HS-5 (cell line): ENCODE data around the gene PITPNM1.
A peak's percentile ranks its signal among the peaks of the same experiment; 100 is the strongest.
"Not testable (repeated sequence)": the region's sequence is repeated elsewhere in the genome, so short reads cannot be mapped to it uniquely, and the experiment has no call there.

ENCODE experiments used
- DNase-seq: peaks from one replicate; pipeline ENCODE4 v3.0.0-alpha.2; 2012; ENCODE audit warnings: low read depth

Gene PITPNM1

DNA sequence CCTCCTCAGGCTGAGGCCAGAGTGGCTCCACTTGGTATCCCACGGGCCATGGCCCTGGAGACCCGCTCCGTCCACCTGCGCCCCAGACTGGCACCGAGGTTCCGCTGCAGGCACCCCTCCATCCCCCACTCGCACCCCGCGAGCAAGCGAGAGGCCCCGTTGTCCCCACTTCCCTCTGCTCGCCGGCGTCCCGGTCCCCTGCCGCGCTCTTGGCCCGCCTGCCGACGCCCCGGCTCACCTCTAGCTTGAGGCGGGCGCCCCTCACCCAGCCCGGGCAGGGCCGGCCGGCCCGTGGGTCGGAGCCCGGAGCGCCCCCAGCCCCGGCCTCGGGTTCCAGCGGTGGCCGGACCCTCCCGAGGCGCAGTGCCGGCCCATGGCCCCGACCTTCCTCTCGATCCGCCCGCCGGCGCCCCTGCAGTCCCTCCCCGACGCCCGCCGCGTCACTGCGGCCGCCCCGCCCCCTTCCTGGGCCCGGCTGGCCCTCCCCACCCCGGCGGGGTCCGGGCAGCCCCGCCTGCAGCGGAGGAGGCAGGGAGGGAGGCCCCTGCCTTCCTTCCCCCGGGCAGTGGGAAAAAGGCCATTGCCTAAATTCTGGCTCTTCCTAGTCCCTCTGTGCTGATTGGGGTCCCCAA lies at the start of gene PITPNM1:
TSS of gene PITPNM1 (minus strand) at position 414 of the 632 bp plus-strand sequence. CDS start 1,183 bp downstream, outside the sequence.
- no peak for DNase-seq

DNA sequence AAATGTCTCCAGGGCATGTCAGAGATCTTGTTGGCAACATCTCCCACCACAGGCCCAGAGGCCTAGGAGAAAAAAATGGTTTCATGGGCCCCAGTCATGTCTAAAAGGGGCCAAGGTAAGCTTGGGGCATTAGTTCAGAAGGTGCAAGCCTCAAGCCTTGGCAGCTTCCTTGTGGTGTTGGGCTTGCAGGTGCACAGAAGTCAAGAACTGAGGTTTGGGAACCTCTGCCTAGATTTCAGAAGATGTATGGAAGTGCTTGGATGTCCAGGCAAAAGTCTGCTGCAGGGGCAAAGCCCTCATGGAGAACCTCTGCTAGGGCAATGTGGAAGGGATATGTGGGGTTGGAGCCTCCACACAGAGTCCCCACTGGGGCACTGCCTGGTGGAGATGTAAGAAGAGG lies 46.5 kb upstream of the PITPNM1 start:
- DNase-seq, result not testable (repeated sequence)

DNA sequence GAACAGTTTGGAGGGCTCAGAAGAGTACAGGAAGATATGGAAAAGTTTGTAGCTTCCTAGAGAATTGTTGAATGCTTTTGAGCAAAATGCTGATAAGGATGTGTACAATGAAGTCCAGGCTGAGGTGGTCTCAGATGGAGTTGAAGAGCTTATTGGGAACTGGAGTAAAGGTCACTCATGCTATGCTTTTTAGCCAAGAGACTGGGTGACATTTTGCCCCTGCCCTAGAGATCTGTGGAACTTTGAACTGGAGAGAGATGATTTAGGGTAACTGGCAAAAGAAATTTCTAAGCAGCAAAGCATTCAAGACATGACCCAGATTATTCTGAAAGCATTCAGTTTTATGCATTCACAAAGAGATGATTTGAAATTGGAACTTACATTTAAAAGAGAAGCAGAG lies 46.0 kb upstream of the PITPNM1 start:
- no peak for DNase-seq

DNA sequence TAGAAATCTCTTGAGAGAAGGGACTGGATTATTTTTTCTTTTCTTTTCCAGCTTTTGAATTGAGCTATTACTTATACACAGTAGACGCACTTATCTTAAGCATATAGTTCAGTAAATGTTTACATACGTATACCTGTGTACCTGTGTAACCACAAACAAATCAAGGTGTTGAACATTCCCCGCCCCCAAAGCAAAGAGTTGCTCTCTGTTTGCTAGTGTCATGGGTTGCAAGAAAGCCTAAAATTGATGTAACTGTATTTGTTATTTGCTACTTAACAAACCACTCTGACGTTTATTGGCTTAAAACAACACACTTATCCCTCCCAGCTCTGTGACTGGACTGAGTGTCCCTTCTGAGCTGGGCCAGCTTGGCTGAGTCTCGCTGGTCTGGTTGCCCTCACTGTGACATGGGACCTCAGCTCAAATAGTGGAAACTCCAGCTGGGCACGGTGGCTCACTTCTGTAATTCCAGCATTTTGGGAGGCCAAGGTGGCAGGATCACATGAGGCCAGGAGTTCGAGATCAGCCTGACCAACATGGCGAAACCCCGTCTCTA lies 43.5 kb upstream of the PITPNM1 start:
- no peak for DNase-seq

DNA sequence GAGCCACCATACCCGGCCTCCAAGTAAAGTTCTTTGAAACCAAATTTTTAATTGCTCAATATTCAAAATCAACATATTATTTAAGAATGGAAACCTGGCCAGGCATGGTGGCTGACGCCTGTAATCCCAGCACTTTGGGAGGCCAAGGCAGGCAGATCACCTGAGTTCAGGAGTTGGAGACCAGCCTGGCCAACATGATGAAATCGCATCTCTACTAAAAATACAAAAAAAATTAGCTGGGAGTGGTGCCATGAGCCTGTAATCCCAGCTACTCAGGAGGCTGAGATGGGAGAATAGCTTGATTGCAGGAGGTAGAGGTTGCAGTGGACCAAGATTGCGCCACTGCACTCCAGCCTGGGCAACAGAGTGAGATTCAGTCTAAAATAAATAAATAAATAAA lies 42.9 kb upstream of the PITPNM1 start:
- DNase-seq, result not testable (repeated sequence)

DNA sequence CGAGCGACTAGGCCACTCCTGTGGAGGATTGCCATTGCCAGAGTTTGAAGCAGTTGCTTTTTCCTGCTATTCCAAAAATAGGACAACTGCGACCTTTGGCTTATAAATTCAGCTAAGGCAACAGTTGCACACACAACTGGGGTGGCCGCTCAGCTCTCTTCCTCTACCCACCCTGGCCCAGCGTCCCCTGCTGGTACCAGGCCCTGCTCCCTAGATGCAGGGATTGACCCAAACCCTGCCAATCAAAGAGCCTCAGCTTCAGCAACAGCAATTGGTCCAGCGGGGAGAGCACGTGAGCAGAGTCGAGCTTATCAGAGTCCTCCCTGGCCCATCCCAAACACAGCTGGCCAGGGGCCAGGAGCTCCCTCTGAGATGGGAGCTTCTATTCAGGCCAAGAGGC lies 40.1 kb upstream of the PITPNM1 start:
- DNase-seq, result no peak

DNA sequence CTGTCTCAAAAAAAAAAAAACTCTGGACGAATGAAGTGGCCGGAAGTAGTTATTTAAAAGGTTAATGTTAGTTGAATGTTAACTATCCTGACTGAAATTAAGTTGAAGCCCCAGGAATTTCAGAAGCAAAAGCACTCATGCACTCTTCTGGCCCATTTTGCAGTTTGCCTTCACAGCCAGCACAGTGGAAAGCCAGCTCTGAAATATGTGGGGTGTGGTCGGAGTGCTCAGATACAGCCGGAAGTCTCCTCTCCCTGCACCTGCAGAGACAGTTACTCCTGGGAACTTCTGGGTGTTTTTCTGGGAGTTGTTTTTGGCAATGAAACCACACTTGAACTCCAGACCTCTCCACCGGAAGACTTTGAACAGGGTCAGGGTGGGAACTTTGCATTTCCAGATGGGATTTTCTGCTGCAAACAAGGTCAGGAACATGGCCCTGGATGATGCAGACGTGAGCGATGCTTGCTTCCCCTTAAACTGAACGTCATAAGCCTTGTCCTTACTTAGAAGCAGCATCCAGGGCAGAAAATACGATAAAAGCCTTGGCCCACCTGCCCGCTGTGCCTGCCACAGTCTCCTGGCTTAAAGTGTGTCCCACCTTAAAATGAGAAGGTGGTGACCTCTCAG lies 39.6 kb upstream of the PITPNM1 start:
- DNase-seq, result no peak

DNA sequence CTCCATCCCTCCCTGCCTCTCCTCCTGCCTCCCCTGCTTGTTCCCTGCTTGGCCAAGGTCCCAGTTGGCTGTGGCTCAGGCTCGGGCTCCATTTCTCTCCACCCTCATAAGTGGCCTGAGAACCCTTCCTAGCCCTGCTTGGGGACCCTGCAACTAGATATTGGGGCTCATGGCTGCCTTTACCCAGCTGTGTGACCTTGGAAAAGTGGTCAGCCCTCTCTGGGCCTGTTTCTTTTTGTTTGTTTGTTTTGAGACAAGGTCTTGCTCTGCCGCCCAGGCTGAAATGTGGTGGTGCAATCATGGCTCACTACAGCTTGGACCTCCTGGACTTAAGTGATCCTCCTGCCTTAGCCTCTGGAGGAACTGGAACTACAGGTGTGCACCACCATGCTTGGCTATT lies 38.4 kb upstream of the PITPNM1 start:
- DNase-seq, result no peak

DNA sequence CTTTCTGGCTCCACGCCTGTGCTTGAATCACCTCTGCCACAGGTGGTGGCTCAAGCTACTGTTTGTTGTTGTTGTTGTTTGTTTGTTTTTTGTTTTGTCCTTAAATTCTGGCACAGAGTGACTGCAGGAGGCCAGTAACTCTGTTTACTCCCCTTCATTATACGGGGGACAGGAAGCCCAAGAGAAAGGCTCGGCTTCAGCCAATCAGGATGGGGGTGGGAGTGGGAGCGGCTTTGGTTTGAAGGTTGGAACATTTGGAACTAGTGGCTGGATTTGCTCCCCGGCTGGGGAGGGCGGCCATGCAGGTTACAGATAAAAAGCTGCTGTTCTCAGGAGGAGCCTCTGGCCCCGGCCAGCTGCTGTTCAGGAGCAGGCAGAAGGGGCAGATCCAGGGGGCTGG lies 37.8 kb upstream of the PITPNM1 start:
- DNase-seq, result no peak

DNA sequence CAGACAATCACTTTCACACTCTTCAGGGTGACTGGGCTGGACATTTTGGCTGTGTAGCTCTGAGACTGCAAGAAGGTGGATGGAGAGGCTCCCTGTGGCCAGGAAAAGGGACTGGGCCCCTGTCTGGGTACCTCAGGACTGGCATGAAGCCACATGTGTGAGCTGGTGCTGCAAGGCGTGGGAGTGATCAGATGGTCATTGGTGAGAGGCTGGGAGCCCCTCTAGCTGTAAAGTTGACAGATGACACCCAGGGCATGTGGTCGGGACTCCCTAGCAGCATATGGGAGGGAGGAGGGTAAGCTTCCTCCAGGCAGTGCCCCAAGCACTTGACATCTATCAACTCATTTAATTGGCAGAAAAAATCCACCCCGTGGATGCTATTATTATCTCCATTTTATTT lies 37.0 kb upstream of the PITPNM1 start:
- no peak for DNase-seq

DNA sequence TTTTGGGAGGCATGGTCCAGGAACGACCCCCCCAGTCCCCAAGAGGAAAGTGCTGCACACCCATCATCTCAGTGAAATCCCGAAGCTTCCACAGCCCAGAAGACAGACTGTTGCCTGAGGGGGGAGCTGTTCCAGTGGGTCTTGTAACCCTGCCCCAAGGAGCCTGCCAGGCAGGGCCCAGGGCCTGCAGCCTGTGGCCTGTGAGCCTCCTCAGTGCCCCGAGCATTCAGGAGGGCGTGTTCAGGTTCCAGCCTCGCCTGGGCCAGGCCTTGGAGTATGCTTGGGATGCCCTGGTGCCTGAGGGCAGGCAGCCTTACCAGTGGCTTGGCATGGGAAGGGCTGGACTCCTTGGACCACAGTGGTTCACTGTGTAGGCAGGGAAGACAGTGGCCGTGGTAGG lies 36.0 kb upstream of the PITPNM1 start:
- no peak for DNase-seq

DNA sequence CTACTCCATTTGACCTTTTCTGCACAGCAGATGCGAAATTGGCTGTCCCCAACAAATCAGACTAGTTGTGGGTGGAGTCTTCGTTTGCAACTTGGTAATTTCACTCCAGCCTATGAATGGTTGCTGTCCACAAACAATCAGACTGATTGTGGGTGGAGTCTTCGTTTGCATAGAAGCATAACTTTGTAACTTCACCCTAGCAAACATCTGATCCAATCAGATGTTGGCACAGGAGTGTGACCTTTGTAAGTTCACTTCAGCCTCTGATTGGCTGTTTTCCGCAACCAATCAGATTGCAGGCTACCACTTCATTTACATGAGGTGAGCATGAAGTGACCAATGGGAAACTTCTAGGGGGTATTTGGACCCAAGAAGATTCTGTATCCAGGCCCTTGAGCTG lies 34.4 kb upstream of the PITPNM1 start:
- DNase-seq, result no peak

DNA sequence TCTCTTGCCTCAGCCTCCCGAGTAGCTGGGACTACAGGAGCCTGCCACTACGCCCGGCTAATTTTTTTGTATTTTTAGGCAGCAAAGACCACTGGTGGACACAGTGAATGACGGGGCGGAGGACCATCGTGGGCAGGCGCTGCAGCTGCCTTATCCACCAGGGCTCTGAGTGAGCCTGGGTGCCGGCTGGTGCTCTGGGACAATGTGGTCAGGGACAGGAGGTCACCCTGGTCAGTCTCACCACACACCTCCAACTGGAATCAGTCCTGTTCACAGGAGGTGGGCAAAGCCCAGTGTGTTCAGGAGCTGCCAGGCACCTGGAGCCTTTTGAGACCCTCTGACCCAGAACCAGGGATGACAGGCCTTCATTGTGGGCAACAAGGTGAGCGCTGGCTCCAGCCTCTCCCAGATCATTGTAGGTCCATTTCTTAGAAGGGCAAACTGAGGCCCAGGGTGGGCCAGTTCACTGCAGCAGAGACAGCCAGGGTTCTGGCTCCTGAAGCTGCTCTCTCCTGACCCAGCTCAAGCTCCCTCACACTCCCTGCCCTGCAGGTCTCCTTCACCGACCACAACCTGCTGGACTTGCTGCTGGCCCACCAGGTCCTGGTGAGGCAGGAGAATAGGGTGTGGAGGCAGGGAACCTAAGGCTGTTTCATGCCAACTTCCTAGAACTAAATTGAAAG lies 33.8 kb upstream of the PITPNM1 start:
- DNase-seq, result no peak

DNA sequence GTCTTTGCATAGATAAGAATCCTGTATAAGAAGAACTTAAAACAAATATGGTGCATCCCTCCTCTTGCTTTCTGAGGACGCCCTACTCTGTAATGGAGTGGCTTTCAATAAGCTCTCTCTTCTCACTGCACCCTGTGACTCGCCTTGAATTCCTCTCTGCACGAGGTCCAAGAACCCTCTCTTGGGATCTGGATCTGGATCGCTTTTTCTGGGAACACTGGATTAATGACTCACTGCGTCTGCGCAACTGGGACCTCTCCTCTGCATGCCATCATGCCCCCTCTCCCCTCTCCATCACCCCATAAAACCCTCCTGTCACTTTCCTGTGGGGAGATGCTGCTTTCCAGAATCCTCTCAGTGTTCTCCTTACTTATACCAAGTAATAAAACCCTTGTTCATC lies 33.1 kb upstream of the PITPNM1 start:
- DNase-seq, result no peak

DNA sequence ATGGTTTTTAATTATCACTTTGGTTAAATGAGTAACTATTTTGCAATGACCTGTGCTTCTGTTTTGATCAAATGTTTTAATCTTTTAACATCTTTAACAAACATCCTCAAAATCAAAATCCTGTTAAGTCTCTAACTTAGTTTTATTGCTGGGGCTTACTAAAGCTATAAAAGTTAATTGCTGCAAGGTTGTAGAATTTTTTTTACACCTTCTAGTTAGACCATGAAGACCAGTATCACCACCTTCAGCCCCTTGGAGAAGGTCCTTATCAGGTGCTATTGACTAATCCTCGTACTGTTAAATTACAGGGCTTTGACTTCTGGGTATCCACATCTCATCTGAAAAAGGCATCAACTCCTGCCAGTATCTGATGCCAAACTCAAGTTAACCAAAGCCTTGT lies 30.4 kb upstream of the PITPNM1 start:
- no peak for DNase-seq

DNA sequence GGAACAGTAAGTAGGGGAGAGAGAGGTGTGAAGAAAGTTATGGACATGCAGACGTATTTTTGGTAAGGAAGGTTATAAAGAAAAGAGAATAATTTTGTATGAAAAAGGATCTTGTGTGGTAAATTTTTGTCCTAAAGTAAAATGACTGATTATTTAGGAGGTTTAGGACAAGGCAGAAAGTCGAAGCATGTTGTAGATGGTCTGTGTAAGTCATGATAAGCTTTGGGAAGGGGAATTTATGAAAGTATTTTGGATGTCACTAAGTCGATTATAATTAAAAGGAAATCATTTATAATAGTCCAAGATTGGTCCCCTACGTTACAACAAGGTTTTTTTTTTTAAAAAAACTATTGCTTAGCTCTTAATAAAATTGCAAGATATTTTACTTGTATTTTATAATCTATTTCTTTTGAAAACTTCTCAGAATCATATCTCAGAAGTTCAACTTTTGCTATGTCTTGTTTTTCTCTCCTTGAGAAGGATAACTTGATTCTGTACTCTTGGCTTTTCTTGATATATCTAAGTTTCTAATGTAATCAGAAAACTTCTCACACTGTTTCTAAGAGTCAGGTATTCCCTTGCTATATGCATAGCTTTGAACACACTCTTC lies 29.0 kb upstream of the PITPNM1 start:
- peak; percentile 4 for DNase-seq

DNA sequence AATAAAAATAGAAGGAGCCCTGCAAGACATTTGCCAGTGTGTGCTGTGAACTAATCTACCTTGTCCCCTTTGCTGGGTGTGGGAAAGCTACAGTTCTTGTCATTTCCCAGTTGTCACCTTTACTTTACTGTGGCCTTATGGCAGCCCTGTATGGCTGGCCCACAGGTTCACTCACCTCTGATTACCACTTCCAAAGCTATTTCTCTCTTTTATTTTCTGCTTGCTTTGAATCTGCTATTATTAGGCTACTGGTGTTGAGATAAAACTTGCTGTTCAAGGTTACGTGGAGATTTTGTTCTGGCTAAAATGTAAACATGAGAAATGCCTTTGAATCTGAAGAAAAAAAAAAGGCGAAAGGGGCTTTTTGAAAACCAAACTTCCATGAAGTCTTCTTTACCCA lies 27.7 kb upstream of the PITPNM1 start:
- no peak for DNase-seq

DNA sequence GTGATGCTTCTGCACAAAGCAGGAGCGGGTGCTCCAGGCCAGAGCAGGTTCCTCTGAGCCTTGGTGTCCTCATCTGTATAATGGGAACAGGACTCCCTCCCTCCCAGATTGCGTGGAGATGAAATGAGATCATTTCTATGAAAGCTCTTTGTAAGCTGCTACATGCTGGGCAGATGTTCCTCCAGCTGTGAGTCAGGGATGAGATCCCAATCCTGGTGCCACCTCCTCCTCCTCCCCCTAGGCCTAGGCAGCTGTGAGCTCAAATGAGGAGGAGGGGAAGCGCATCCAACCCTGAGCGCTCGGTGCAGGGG lies 25.1 kb upstream of the PITPNM1 start:
- DNase-seq, result no peak

DNA sequence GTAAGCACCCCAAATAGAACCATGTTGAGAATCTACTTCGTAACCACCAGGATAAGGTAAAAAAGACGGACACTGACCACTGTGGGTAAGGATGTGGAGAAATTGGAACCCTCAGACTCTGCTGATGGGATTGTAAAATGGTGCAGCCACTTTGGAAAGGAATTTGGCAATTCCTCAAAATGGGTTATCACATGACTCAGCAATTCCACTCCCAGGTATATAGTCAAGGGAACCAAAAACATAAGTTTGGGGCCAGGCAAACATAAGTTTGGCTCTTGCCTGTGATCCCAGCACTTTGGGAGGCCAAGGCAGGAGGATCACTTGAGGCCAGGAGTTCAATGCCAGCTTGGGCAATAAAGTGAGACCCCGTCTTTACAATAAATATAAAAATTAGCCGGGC lies 23.2 kb upstream of the PITPNM1 start:
- no peak for DNase-seq

DNA sequence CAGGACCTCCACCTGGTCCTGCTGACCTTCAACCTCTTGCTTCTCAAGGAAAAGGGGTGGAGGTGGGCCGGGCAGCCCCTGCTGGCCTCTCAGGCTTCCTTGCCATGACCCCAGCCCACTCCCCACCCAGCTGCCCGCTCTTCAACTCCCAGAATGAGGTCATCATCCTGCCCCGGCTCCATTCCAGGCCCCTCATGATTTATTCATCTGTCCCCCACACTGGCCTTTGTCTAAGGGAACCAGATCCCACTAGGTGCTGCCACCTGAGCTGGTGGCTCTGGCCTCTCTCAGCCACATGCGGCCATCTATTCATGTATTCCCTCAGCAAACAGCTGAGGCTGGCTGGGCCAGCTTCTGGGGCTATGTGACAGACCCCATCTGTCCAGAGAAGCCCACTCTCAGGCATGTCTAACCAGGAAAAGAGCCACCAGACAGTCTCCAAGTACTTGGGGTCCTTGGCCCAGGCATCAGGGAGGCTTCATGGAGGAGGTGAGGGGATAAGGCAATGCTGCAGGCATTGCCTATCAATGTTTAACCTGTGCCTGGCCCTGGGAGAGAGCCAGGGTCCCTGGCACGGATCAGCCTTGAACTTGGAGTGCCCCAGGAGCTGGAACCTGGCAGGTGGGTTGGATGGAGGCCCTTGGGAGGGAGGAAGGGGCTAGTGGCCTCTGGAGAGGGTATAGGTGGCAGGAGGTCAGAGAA lies 20.3 kb upstream of the PITPNM1 start:
- no peak for DNase-seq

DNA sequence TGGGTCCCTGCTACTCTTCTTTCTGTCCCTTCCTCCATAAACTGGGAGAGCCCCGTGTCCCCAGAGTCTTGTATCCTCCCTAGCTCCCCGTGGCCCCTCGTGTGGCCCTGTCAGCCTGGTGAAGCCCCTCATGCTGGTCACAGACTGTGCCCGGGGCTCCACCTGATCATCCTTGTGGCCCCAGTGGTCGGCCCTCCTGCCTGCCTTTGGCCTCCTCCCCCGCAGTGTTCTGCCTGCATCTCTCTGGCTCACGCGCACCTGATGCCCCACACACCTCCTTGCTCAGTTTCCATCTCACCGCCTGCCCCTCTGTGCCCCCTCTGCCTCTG lies 19.3 kb upstream of the PITPNM1 start:
- no peak for DNase-seq
